NCI-H128 (cell line): Measurements from ENCODE around the gene CYP2S1.

Experiments
- DNase-seq: peaks from one replicate; lab custom pipeline; 2025; ENCODE audit not compliant: unreplicated experiment; lab: John Stamatoyannopoulos, UW

Gene CYP2S1

DNA sequence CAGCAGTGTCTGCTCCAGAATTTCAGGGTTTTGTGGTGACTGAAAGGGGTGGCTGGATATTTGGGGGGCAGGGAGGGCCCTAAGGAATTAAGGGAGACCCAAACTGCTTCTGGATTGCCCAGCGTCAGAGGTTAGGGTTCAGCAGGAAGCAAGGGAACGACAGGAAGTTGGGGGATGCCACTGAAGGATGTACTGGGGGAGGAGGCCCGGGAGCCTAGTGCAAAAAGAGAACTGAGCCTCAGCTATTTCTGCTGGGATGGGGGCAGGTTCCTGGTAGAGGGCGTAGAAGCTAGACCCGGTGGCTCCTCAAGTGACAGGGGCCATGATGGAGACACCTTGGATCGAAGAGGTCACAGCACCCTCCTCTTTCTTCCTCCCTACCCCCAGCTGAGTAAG is 1.1 kb downstream of the CYP2S1 start:
- DNase-seq, result no peak

GRCh38 chr19:41195675-41196497 is 2.9 kb downstream of the CYP2S1 start:
- DNase-seq, result no peak

DNA sequence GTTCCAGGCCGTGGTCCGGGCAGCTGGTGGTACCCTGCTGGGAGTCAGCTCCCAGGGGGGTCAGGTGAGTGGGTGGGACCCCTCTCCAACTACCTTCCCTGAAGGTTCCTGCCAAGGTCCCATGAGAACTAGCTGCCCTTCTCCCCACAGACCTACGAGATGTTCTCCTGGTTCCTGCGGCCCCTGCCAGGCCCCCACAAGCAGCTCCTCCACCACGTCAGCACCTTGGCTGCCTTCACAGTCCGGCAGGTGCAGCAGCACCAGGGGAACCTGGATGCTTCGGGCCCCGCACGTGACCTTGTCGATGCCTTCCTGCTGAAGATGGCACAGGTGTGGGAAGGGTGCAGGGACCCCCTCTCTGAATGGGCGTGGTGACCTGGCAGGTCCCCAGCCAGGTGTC is 5.5 kb downstream of the CYP2S1 start:
- DNase-seq, result no peak

- DNase-seq, result no peak
Observed at GRCh38 chr19:41203371-41203770, 10.4 kb downstream of the CYP2S1 start.

DNA sequence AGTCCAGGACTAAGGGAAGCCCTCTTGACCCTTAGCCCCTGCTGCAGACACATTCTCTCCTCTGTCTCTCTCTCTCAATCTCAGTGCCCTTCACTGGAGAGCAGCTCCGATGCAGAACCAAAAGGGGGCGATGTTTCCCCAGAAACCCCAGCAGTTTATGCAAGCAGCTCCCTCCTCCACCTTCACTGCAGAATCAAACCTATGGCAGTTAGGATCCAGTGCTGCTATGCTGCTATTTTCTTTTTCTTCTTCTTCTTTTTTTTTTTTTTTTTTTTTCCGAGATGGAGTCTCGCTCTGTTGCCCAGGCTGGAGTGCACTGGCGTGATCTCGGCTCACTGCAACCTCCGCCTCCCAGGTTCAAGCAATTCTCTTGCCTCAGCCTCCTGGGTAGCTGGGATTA is 11.3 kb downstream of the CYP2S1 start:
- DNase-seq, result peak; percentile 14

DNA sequence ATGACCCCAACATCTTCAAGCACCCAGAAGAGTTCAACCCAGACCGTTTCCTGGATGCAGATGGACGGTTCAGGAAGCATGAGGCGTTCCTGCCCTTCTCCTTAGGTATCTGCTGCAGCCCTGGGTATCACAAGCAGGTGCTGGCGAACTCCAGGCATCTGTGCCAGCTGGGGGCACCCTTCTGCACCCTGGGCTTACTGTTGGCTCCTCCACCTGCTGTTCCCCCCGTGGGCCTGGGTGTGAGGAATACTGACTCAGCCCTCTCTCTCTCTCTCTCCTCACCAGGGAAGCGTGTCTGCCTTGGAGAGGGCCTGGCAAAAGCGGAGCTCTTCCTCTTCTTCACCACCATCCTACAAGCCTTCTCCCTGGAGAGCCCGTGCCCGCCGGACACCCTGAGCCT is 13.0 kb downstream of the CYP2S1 start:
- DNase-seq, result no peak

DNA sequence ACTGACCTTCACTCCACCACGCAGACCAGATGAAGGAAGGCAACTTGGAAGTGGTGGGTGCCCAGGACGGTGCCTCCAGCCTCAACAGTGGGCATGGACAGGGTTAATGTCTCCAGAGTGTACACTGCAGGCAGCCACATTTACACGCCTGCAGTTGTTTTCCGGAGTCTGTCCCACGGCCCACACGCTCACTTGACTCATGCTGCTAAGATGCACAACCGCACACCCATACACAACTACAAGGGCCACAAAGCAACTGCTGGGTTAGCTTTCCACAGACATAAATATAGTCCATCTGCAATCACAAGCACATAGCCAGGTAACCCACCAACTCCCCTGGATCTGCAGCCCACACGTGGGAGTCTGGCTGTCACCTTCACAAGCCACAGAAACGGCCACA is 13.4 kb downstream of the CYP2S1 start:
- no peak for DNase-seq

DNA sequence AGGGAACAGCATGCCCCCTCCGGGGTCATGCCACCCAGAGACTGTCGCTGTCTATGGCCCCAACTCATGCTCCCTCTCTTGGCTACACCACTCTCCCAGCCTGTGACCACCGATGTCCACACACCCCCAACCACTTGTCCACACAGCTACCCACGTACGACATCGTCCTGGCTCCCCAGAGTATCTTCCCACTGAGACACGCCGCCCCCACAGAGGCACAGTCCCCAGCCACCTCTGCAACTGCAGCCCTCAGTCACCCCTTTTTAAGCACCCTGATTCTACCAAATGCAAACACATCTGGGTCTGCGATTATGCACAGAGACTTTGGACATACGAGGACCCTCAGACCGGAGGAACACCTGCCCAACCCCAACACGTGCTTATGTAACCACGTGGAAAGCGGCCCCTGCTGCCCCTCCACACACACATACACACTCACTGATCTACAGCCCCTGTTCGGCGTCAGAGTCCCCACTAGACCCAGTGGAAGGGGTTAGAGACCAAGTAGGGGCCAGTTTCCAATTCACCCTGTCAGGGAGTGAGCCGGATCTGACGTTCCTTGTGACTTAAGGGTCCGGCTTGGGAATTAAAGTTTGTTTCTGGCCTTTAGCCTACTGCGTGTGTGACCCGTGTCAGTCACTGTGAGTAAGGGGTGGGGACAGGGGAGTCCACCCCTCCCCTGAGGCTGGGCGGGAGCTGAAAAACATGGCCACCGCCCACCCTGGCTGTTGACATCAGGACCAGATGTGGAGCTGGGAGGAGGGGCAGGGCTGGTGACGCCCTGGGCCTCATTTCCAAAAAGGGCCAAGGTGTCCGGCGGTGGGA is 14.1 kb downstream of the CYP2S1 start:
- DNase-seq, result no peak

DNA sequence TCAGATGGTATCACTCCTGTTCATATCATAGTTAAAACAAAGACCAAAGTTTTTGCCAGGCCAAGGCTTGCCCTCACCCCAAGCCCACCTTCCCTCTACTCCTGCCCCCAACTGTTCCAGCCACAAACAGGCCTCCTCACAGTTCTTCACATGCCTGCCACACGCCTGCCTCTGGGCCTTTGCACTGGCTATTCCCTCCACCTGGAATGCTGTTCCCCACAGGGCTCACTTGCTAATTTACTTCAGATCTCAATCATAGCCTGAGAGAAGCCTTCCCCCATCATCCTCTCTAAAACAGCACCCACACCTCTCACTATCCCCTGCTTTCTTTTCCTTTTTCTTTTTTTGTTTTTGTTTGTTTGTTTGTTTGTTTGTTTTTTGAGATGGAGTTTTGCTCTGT is 21.1 kb downstream of the CYP2S1 start:
- no peak for DNase-seq

DNA sequence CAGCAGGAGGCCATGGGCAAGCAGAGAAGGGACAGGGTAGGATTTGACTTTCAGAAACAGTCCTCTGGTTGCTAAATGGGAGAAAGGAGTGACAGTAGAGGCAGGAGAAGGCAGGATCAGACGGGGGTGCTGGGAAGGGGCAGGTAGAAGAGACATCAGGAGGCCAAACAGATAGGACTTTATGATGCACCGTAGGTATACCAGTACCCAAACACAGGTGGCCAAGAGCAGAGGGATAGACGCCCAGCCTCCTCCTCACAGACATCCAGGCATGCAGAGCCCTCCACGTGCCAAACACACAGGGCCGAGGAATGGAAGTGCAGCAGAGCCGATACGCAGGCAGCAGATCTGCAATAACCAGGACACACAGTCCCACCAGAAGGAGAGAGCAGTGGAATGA is 24.7 kb downstream of the CYP2S1 start:
- DNase-seq, result no peak

- no peak for DNase-seq
Observed at GRCh38 chr19:41218249-41218614, 25.2 kb downstream of the CYP2S1 start.

GRCh38 chr19:41218615-41219507 is 25.8 kb downstream of the CYP2S1 start, which contains the start of gene AXL:
TSS of gene AXL (plus strand) at chr19:41219223. CDS start at chr19:41219393, 170 bp downstream.
- DNase-seq, result no peak

DNA sequence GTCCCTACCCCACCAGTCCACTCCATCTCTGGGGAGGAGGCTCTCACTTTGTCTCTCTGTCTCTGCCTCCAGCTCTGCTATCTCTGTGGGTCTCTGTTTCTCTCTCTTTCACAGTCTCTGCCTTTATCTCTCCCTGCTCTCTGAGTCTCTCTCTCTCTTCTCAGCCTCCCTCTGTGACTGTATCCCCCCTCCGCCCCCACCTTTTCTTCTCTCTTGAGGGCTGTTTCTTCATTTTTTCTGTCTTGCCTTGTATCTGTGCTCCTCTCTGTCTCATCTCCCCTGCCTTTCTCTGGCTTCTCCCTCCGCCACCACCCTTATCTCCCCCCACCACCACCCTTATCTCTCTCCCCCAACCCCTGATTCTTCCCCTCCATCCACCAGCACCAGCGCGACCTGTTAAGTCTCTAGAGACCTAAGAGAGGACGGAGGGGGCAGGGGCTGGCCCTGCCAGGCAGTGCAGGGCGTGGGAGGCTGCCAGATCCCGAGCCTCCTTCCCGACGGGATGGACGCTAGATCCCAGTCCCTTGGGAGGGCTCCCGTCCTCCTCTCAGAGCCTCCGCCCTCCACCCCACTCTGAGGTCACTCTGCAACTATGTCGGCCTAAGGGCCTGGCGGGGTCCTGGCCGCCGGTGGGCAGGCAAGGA is 27.0 kb downstream of the CYP2S1 start:
- DNase-seq, result no peak

DNA sequence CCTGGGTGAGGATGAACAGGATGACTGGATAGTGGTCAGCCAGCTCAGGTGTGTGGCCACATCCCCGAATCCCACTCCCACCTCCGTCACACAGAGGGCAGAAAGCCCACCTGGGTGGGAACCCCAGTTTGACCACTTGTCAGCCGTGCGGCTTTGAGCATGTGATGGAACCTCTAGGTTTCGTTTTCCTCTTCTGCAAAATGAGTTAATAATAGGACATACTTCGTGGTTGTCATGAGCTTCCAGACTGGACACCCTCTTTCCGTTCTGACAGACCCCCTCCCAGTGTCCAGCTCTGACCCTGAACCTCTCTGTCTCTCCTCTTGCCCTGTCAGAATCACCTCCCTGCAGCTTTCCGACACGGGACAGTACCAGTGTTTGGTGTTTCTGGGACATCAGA is 27.8 kb downstream of the CYP2S1 start:
- DNase-seq, result no peak

- no peak for DNase-seq
Observed at GRCh38 chr19:41221514-41222205, 28.6 kb downstream of the CYP2S1 start.

GRCh38 chr19:41222240-41222639 is 29.2 kb downstream of the CYP2S1 start:
- DNase-seq, result no peak

DNA sequence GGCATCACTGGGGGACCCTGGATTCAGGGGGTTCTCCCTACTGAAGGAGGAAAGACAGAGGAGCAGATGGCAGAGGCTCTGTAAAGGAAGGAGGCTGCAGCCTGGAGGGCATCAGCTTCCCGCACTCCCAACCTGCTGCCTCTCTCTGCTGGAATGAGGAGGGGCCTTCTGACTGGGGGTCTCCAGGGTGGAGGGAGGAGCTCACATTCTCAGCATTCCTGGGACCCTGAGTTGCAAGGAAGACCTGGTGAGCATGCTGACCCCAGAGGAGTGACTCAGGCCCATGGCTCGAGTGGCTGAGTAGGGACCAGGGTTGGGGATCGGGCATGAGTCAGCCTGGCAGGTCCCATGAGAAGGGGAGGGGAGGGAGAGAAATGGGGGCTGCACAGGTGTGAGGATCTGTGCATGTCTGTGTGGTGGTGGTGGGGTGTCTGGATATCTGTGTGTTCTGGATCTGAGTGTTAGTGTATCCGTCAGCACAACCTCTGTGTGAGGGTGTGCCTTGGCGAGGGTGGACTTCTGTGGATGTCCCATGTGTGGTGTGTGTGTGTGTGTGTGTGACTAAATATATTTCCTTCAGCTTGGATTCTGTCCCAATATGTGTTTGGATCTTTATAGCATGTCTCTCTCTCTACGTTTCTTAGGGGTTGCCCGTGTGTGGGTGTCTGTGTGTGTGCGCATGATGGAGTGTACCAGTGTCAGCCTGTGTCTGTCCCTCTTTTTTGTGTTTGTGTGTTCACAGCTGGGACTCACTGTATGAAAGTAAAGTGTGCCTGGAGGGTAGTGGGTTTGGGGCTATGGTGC is 30.6 kb downstream of the CYP2S1 start:
- DNase-seq, result no peak

DNA sequence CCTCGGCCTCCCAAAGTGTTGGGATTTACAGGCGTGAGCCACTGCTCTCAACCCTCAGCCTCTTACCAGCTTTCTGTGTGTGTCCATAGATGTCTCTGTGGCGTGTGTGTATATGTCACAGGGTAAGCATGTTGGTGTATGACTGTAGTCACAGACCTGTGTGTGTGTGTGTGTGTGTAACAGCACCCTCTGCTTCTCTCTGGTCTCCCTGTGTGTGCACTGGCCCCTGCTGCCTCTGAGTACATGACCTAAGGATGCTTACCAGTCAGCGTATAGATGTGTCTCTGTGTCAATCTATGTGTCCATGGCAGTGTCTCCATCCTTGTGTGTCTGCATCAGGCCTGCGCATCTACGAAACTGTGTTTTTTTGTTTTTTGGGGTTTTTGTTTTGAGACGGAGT is 31.6 kb downstream of the CYP2S1 start:
- DNase-seq, result no peak
